HepG2 (cell line): Measurements from ENCODE around the gene ECSIT. TPM values are rescaled to one million over a fixed set of nuclear protein-coding genes. Genes with fewer than 3 reads are reported as not detected.

Experiments used
- EEA1 ChIP-seq: sonication (generic); formaldehyde crosslinking; IDR thresholded peaks from 2 replicates; pipeline ENCODE4 v1.5.1; 2020; ENCODE audit warnings: mild to moderate bottlenecking, missing genetic modification reagents, borderline replicate concordance
- EED ChIP-seq: sonication (generic); formaldehyde crosslinking; IDR thresholded peaks from 2 replicates; pipeline ENCODE4 v1.5.0; 2020; ENCODE audit warnings: mild to moderate bottlenecking, missing genetic modification reagents
- FOXO1 ChIP-seq: sonication (generic); formaldehyde crosslinking; IDR thresholded peaks from 2 replicates; pipeline ENCODE4 v1.4.0; 2020; ENCODE audit warnings: missing genetic modification reagents
- MIXL1 ChIP-seq: IDR thresholded peaks from 2 replicates; pipeline ENCODE4 v1.6.1; 2016
- MTA1 ChIP-seq: sonication (generic); formaldehyde crosslinking; IDR thresholded peaks from 2 replicates; pipeline ENCODE4 v1.4.0; 2020; ENCODE audit warnings: missing genetic modification reagents, mild to moderate bottlenecking, borderline replicate concordance
- MYPOP ChIP-seq: sonication (generic); formaldehyde crosslinking; IDR thresholded peaks from 2 replicates; pipeline ENCODE4 v1.8.1; 2023; ENCODE audit warnings: mild to moderate bottlenecking, moderate library complexity, missing genetic modification reagents
- NCOA2 ChIP-seq: sonication (generic); formaldehyde crosslinking; IDR thresholded peaks from 2 replicates; pipeline ENCODE4 v1.8.0; 2022; ENCODE audit warnings: inconsistent platforms
- NFE2 ChIP-seq: sonication (generic); formaldehyde crosslinking; IDR thresholded peaks from 2 replicates; pipeline ENCODE4 v1.4.0; 2020; ENCODE audit warnings: missing genetic modification reagents
- PREB ChIP-seq: sonication (generic); formaldehyde crosslinking; IDR thresholded peaks from 2 replicates; pipeline ENCODE4 v1.4.0; 2020; ENCODE audit warnings: missing genetic modification reagents
- SIN3A ChIP-seq: IDR thresholded peaks from 2 replicates; pipeline ENCODE4 v1.6.1; 2011; ENCODE audit warnings: low read depth, mild to moderate bottlenecking, control low read depth, low read length, borderline replicate concordance
- SIN3B ChIP-seq: fragments of 150-350 bp; IDR thresholded peaks from 2 replicates; pipeline ENCODE4 v1.6.1; 2014; ENCODE audit warnings: low read length
- SNAPC2 ChIP-seq: sonication (generic); formaldehyde crosslinking; IDR thresholded peaks from 2 replicates; pipeline ENCODE4 v1.8.1; 2022; ENCODE audit warnings: mild to moderate bottlenecking, missing genetic modification reagents
- TP53 ChIP-seq: sonication (generic); formaldehyde crosslinking; conservative IDR thresholded peaks from 2 replicates; pipeline ENCODE4 v1.4.0; 2020; ENCODE audit warnings: missing genetic modification reagents
- TRIM22 ChIP-seq: fragments of 450-650 bp; IDR thresholded peaks from 2 replicates; pipeline ENCODE4 v1.6.1; 2017
- XRCC5 ChIP-seq: fragments of 200-400 bp; formaldehyde crosslinking; optimal IDR thresholded peaks from 2 replicates; pipeline ENCODE3; 2017; ENCODE audit warnings: mild to moderate bottlenecking, low read length
- ZBTB26 ChIP-seq: IDR thresholded peaks from 2 replicates; pipeline ENCODE4 v1.6.1; 2016; ENCODE audit warnings: missing compliant biosample characterization, missing genetic modification reagents, borderline replicate concordance
- ZNF281 ChIP-seq: sonication (generic); formaldehyde crosslinking; IDR thresholded peaks from 2 replicates; pipeline ENCODE4 v1.4.0; 2020; ENCODE audit warnings: missing genetic modification reagents, borderline replicate concordance
- ZNF296 ChIP-seq: sonication (generic); formaldehyde crosslinking; conservative IDR thresholded peaks from 2 replicates; pipeline ENCODE4 v1.5.0; 2020; ENCODE audit warnings: mild to moderate bottlenecking, missing genetic modification reagents
- ZNF33B ChIP-seq: sonication (generic); formaldehyde crosslinking; IDR thresholded peaks from 2 replicates; pipeline ENCODE4 v1.5.1; 2020; ENCODE audit warnings: mild to moderate bottlenecking, missing genetic modification reagents
- ZNF468 ChIP-seq: sonication (generic); formaldehyde crosslinking; IDR thresholded peaks from 2 replicates; pipeline ENCODE4 v1.8.0; 2022; ENCODE audit warnings: mild to moderate bottlenecking, moderate library complexity, missing genetic modification reagents
- ZNF577 ChIP-seq: sonication (generic); formaldehyde crosslinking; IDR thresholded peaks from 2 replicates; pipeline ENCODE4 v1.4.0; 2020; ENCODE audit warnings: mild to moderate bottlenecking, low read depth, missing genetic modification reagents, borderline replicate concordance
- ZZZ3 ChIP-seq: sonication (generic); formaldehyde crosslinking; IDR thresholded peaks from 2 replicates; pipeline ENCODE4 v1.4.0; 2020; ENCODE audit warnings: missing genetic modification reagents, mild to moderate bottlenecking, borderline replicate concordance
- polyA plus RNA-seq, 8 experiments: library from polyadenylated mRNA; depleted of rRNA in 3 of 8; stranded (reverse) in 7 of 8; unstranded in 1 of 8; fragments of >200 nt; fragmentation: Illumina TruSeq in 4 of 8; extraction: Trizol in 4 of 8; gene quantifications; 2 replicates each; pipeline versions ENCODE4 v1.2.1 to v1.2.3, GENCODE V29; 2011 to 2016; ENCODE audit warnings: low read depth in 4 of 8, missing spikeins in 1 of 8, mixed read lengths in 1 of 8; ENCODE audit not compliant: insufficient read depth in 1 of 8
- total RNA-seq, 5 experiments: library from RNA; depleted of rRNA; stranded (reverse); fragments of >200 nt; fragmentation: Illumina TruSeq; extraction: Trizol; gene quantifications; 2 replicates each; pipeline ENCODE4 v1.2.3, GENCODE V29; 2016; ENCODE audit warnings: low read depth in 1 of 5

The ECSIT gene
- total and polyA plus RNA-seq, 2 of the 13 experiments (the other 11 are each of a cell fraction or from before 2014, with no cell fraction given) = 36.4 to 62.3 TPM

GRCh38 chr19:11558881-11559828 lies 30.2 kb upstream of the ECSIT start, which contains the start of gene ELOF1 (continued):
- TF ChIP-seq ZBTB26 (no peak), ZZZ3 (CRISPR knock-in tag) (no peak; the same call in 1 of the 2 replicates), ZNF296 (CRISPR knock-in tag) (no peak), ZNF577 (CRISPR knock-in tag) (no peak), PREB (CRISPR knock-in tag) (no peak), TP53 (no peak), NFE2 (no peak), EED (0 out of 2 replicates have a peak, but pooled peaks have one; percentile 56), MYPOP (CRISPR knock-in tag) (0 out of 2 replicates have a peak, but pooled peaks have one; percentile 7), FOXO1 (CRISPR knock-in tag) (0 out of 2 replicates have a peak, but pooled peaks have one; percentile 6), ZNF33B (CRISPR knock-in tag) (no peak), ZNF468 (CRISPR knock-in tag) (no peak), MIXL1 (CRISPR knock-in tag) (no peak; the same call in 1 of the 2 replicates), NCOA2 (CRISPR knock-in tag) (peak; percentile 17; the same call in 1 of the 2 replicates), TRIM22 (no peak), ZNF281 (CRISPR knock-in tag) (no peak; the same call in 1 of the 2 replicates), SIN3B (no peak; the same call in 1 of the 2 replicates), EEA1 (CRISPR knock-in tag) (no peak), MTA1 (no peak), SNAPC2 (CRISPR knock-in tag) (no peak), SIN3A (peak; percentile 92; the same call in 1 of the 2 replicates), XRCC5 (peak; percentile 78)
